ENCODE results near the gene CHRM4. TPM values are rescaled to one million over a fixed set of nuclear protein-coding genes. Genes with fewer than 3 reads are reported as not detected.

Gene CHRM4
- total RNA-seq, 1 donor from 2014 or later, result 0.35 TPM

GRCh38 chr11:46337626-46338345 lies 53.8 kb downstream of the CHRM4 start:
- no peak overlapping the region for H3K4me3 Mint-ChIP-seq
- ATAC-seq (ENCODE audit: low read depth) (no peak), DNase-seq (no peak)
- H3K36me3 Mint-ChIP-seq (ENCODE audit: low read depth), result no peaks in the 10 kb centered on the region
- H3K4me1 Mint-ChIP-seq, result peaks cover 5% of the 10 kb centered on the region
- no peaks in the 10 kb centered on the region for H3K9me3 Mint-ChIP-seq
- H3K27ac Mint-ChIP-seq, result no peak overlapping the region
- intact Hi-C loops (cut with micrococcal nuclease), result no loop called here
- peaks cover 40% of the 10 kb centered on the region for H3K27me3 Mint-ChIP-seq
- TF ChIP-seq CTCF (IDR thresholded peaks at IDR 0.05), result no peak
- ChIA-PET POLR2A (no interaction called here), CTCF (interaction anchor here (0.6 kb wide), 1 partner anchor 1911 kb away, joined by 3 read pairs; no protein-coding TSS in a partner anchor)

GRCh38 chr11:46336563-46337180 lies 54.9 kb downstream of the CHRM4 start:
- no peak for TF ChIP-seq CTCF (IDR thresholded peaks at IDR 0.05)
- ChIA-PET POLR2A (interaction anchor here (0.7 to 0.9 kb wide), 2 partner anchors 9 to 37 kb away, joined by 3 to 8 read pairs; no protein-coding TSS in a partner anchor), CTCF (no interaction called here)
- Mint-ChIP-seq H3K4me1 (peaks cover 8% of the 10 kb centered on the region), H3K4me3 (no peak overlapping the region), H3K27ac (no peak overlapping the region), H3K27me3 (peaks cover 46% of the 10 kb centered on the region), H3K9me3 (no peaks in the 10 kb centered on the region), H3K36me3 (ENCODE audit: low read depth) (no peaks in the 10 kb centered on the region)
- no peak for ATAC-seq (ENCODE audit: low read depth)
- no peak for DNase-seq
- intact Hi-C loops (cut with micrococcal nuclease), result no loop called here

GRCh38 chr11:46335890-46336562 lies 55.5 kb downstream of the CHRM4 start:
- no peak overlapping the region for H3K4me3 Mint-ChIP-seq

GRCh38 chr11:46335271-46335670 lies 56.3 kb downstream of the CHRM4 start:
- DNase-seq (no peak), ATAC-seq (ENCODE audit: low read depth) (no peak)
- Mint-ChIP-seq H3K27me3 (peaks cover 55% of the 10 kb centered on the region), H3K4me3 (no peak overlapping the region), H3K27ac (no peak overlapping the region), H3K36me3 (ENCODE audit: low read depth) (no peaks in the 10 kb centered on the region), H3K9me3 (no peaks in the 10 kb centered on the region), H3K4me1 (peaks cover 10% of the 10 kb centered on the region)
- CTCF ChIA-PET, result no interaction called here
- POLR2A ChIA-PET, result interaction anchor here (0.8 kb wide), 1 partner anchor 40 kb away, joined by 7 read pairs; no protein-coding TSS in a partner anchor
- intact Hi-C loops (cut with micrococcal nuclease), result no loop called here
- TF ChIP-seq CTCF (IDR thresholded peaks at IDR 0.05), result no peak

More at GRCh38 chr11:46335890-46336562, 55.5 kb downstream of the CHRM4 start:
- Mint-ChIP-seq H3K36me3 (ENCODE audit: low read depth) (no peaks in the 10 kb centered on the region), H3K27me3 (peaks cover 49% of the 10 kb centered on the region), H3K27ac (no peak overlapping the region), H3K9me3 (no peaks in the 10 kb centered on the region), H3K4me1 (peaks cover 10% of the 10 kb centered on the region)
- CTCF ChIA-PET, result no interaction called here
- no peak for TF ChIP-seq CTCF (IDR thresholded peaks at IDR 0.05)
- DNase-seq (no peak), ATAC-seq (ENCODE audit: low read depth) (no peak)
- POLR2A ChIA-PET, result interaction anchor here (0.9 kb wide), 1 partner anchor 10 kb away, joined by 8 read pairs; no protein-coding TSS in a partner anchor
- intact Hi-C loops (cut with micrococcal nuclease), result no loop called here

- TF ChIP-seq CTCF (IDR thresholded peaks at IDR 0.05), result no peak
- H3K36me3 Mint-ChIP-seq (ENCODE audit: low read depth), result no peaks in the 10 kb centered on the region
- DNase-seq (no peak), ATAC-seq (ENCODE audit: low read depth) (no peak)
- peaks cover 64% of the 10 kb centered on the region for H3K27me3 Mint-ChIP-seq
- no peaks in the 10 kb centered on the region for H3K9me3 Mint-ChIP-seq
- intact Hi-C loops (cut with micrococcal nuclease), result no loop called here
- ChIA-PET POLR2A (no interaction called here), CTCF (no interaction called here)
- no peak overlapping the region for H3K27ac Mint-ChIP-seq
- no peak overlapping the region for H3K4me3 Mint-ChIP-seq
- H3K4me1 Mint-ChIP-seq, result peaks cover 10% of the 10 kb centered on the region
Measured at GRCh38 chr11:46334211-46334610, 57.4 kb downstream of the CHRM4 start.

Data from activated B cell treated with CpG ODN at 0.5 μM for 24 hours (primary cell).